Stimulated activated naive CD8-positive, alpha-beta T cell treated with anti-CD3 and anti-CD28 coated beads, Interleukin-15, Interleukin-2, amounts not matched to agents 100 ng/mL and 50 ng/mL, for 24 hours (primary cell): ENCODE data around the gene PTTG1IP2.

Experiments
- H3K27ac Mint-ChIP-seq: one replicate; pipeline ENCODE4 v1.8.0; 2021; ENCODE audit warnings: mild to moderate bottlenecking, mixed read lengths
- H3K27me3 Mint-ChIP-seq: one replicate; pipeline ENCODE4 v1.8.0; 2021; ENCODE audit warnings: mixed read lengths
- H3K36me3 Mint-ChIP-seq: one replicate; pipeline ENCODE4 v1.8.0; 2021; ENCODE audit warnings: low read depth, mixed read lengths
- H3K4me1 Mint-ChIP-seq: one replicate; pipeline ENCODE4 v1.8.0; 2021; ENCODE audit warnings: low read depth, mixed read lengths
- H3K4me3 Mint-ChIP-seq: one replicate; pipeline ENCODE4 v1.8.0; 2021; ENCODE audit warnings: mild to moderate bottlenecking, mixed read lengths
- H3K9me3 Mint-ChIP-seq: one replicate; pipeline ENCODE4 v1.8.0; 2021; ENCODE audit warnings: mixed read lengths

Gene PTTG1IP2

DNA sequence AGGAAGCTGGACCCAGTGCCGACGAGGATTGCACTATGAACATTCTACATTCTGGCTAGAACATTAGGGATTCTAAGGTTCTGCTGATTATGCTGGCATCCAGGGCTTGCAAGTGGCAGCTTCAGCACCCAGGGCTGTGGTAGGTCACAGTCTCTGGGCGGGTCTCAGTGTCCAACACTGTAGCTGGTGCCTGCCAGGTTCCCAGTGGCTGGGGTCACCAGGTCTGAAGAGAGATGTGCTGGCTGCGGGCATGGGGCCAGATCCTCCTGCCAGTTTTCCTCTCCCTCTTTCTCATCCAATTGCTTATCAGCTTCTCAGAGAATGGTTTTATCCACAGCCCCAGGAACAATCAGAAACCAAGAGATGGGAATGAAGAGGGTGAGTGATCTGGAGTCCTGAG, at the start of gene PTTG1IP2:
PTTG1IP2 (plus strand) TSS at position 86 of the 400 bp plus-strand sequence; CDS start at position 234, 148 bp downstream.
- H3K4me3 Mint-ChIP-seq, result no peak within 1 kb of the TSS
- no peaks in the 10 kb centered on the region for H3K4me1 Mint-ChIP-seq
- H3K9me3 Mint-ChIP-seq, result peaks cover 14% of the 10 kb centered on the region
- peaks cover 11% of the 10 kb centered on the region for H3K27me3 Mint-ChIP-seq
- no peak within 1 kb of the TSS for H3K27ac Mint-ChIP-seq
- H3K36me3 Mint-ChIP-seq, result peaks cover 11% of the 10 kb centered on the region

DNA sequence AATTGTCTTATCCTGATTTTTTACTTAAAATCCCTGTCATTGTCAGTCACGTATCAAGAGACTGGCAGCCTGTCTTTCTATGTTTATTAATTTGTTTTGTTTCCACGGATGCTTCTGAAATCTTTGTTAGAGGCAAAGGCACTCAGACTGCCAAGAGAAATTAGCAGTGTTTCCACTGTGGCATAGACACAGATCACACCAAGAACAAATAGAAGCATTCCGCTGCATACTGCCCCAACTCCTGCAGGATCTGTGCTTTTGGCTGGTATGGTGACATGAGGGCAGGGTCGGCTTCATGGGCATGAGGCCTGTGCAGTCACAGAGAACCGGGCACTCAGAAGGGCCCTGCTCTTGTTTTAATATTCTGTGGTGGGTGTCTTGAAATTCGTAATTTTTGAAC, 47.8 kb upstream of the PTTG1IP2 start:
- Mint-ChIP-seq H3K27me3 (no peaks in the 10 kb centered on the region), H3K27ac (no peak overlapping the region), H3K4me1 (peaks cover 18% of the 10 kb centered on the region), H3K4me3 (no peak overlapping the region), H3K36me3 (no peaks in the 10 kb centered on the region), H3K9me3 (no peaks in the 10 kb centered on the region)

- Mint-ChIP-seq H3K4me1 (peaks cover 18% of the 10 kb centered on the region), H3K4me3 (peak overlapping the region; percentile 15), H3K27ac (peak overlapping the region; percentile 60), H3K27me3 (no peaks in the 10 kb centered on the region), H3K9me3 (no peaks in the 10 kb centered on the region), H3K36me3 (no peaks in the 10 kb centered on the region)
Measured at GRCh38 chr7:90424720-90425119, 44.7 kb upstream of the PTTG1IP2 start.

DNA sequence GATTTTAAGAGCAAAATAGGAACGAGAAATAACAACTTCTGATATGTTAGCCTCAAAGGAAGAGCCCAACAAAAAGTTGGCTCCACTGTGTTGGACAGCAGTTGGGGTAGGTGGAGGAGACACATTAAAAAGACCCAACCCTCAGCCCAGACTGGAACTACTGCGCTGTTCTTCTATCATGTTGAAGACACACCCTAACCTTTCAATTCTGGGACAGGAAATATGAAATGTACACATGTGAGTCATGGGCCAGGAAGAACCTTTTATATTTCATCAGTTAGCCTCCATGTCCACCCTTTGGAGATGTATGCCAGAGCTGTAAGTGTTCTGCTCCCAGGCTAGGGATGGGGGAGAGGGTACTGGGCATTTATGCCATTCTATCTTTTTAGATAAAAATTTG, 44.1 kb upstream of the PTTG1IP2 start:
- H3K36me3 Mint-ChIP-seq, result no peaks in the 10 kb centered on the region
- peak overlapping the region; percentile 60 for H3K27ac Mint-ChIP-seq
- H3K4me3 Mint-ChIP-seq, result no peak overlapping the region
- no peaks in the 10 kb centered on the region for H3K9me3 Mint-ChIP-seq
- no peaks in the 10 kb centered on the region for H3K27me3 Mint-ChIP-seq
- H3K4me1 Mint-ChIP-seq, result peaks cover 18% of the 10 kb centered on the region

GRCh38 chr7:90430614-90431460, 38.6 kb upstream of the PTTG1IP2 start:
- no peaks in the 10 kb centered on the region for H3K36me3 Mint-ChIP-seq
- H3K4me3 Mint-ChIP-seq, result no peak overlapping the region
- H3K27me3 Mint-ChIP-seq, result peaks cover 12% of the 10 kb centered on the region
- peaks cover 1% of the 10 kb centered on the region for H3K4me1 Mint-ChIP-seq
- H3K27ac Mint-ChIP-seq, result no peak overlapping the region
- no peaks in the 10 kb centered on the region for H3K9me3 Mint-ChIP-seq

- Mint-ChIP-seq H3K27me3 (peaks cover 25% of the 10 kb centered on the region), H3K4me1 (no peaks in the 10 kb centered on the region), H3K4me3 (no peak overlapping the region), H3K36me3 (no peaks in the 10 kb centered on the region), H3K9me3 (no peaks in the 10 kb centered on the region), H3K27ac (no peak overlapping the region)
Measured at GRCh38 chr7:90432752-90433151, 36.7 kb upstream of the PTTG1IP2 start.

GRCh38 chr7:90433221-90433620, 36.2 kb upstream of the PTTG1IP2 start:
- Mint-ChIP-seq H3K4me1 (no peaks in the 10 kb centered on the region), H3K27ac (no peak overlapping the region), H3K27me3 (peaks cover 27% of the 10 kb centered on the region), H3K4me3 (no peak overlapping the region), H3K9me3 (no peaks in the 10 kb centered on the region), H3K36me3 (no peaks in the 10 kb centered on the region)

GRCh38 chr7:90445633-90446032, 23.8 kb upstream of the PTTG1IP2 start:
- H3K27ac Mint-ChIP-seq, result no peak overlapping the region
- no peaks in the 10 kb centered on the region for H3K9me3 Mint-ChIP-seq
- H3K4me1 Mint-ChIP-seq, result no peaks in the 10 kb centered on the region
- H3K4me3 Mint-ChIP-seq, result no peak overlapping the region
- no peaks in the 10 kb centered on the region for H3K36me3 Mint-ChIP-seq
- peaks cover 13% of the 10 kb centered on the region for H3K27me3 Mint-ChIP-seq

GRCh38 chr7:90446137-90446899, 23.1 kb upstream of the PTTG1IP2 start:
- Mint-ChIP-seq H3K36me3 (no peaks in the 10 kb centered on the region), H3K9me3 (no peaks in the 10 kb centered on the region), H3K4me1 (no peaks in the 10 kb centered on the region), H3K4me3 (no peak overlapping the region), H3K27ac (no peak overlapping the region), H3K27me3 (peaks cover 13% of the 10 kb centered on the region)

- Mint-ChIP-seq H3K27me3 (peaks cover 4% of the 10 kb centered on the region), H3K4me1 (peaks cover 7% of the 10 kb centered on the region), H3K36me3 (no peaks in the 10 kb centered on the region), H3K4me3 (no peak overlapping the region), H3K9me3 (no peaks in the 10 kb centered on the region), H3K27ac (no peak overlapping the region)
Measured at GRCh38 chr7:90453259-90453891, 16.1 kb upstream of the PTTG1IP2 start.

DNA sequence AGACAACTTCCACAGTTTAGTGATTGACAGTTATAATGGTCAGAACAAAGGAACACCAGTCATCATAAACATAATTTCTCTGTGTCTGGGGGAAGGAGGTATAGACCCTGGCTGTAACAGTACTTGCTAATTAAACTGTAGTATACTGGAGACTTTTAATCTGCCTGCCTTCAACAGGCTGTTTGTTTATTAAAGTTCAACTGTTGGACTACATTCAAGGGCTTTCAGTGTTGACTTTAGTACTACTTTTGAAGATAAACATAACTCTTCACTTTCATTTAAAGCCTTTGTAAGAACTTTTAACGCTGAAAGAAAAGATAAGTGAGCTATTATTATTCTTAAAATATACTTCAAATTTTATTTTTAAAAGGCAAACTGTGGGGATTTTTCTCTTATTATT, 15.5 kb upstream of the PTTG1IP2 start:
- peaks cover 7% of the 10 kb centered on the region for H3K4me1 Mint-ChIP-seq

DNA sequence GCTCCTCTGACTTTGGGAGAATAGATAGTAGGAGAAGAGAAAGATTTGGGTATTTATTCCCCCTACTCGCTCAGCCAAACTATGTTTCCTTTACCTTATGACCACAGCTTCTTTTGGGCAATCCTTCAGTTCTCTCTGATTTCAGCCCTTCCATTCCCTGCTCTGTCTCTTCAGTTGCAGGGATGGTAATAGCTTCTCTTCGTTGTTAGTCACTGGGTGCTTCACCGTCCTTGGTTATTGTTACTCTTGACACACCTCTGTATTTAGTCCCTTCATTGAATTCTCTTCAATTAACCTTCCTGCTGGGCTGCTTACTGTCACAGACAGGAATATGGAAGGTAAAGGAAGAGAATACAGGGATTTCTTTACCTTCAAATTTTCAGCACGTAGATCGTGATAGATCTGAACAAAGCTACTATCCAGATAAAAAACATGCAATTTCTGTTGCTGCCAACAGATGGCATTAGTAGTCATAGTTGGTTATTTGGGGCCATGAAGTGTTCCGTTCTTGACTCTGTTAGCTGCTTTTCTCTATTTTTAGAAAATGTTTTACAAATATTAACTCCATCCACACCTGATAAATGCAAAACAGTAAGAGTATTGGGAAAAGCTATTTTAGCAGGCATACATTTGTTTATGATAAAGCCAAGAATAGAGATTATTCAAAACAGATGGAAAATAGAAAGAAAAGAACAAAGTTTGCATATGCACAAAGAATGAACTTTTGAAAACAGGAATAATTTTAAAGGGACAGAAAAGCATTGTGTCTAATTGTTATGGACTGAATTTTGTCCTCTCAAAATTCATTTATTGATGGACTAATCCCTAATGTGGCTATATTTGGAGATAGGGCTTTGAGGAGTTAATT, 14.0 kb upstream of the PTTG1IP2 start:
- H3K36me3 Mint-ChIP-seq, result no peaks in the 10 kb centered on the region
- peaks cover 4% of the 10 kb centered on the region for H3K27me3 Mint-ChIP-seq
- no peaks in the 10 kb centered on the region for H3K9me3 Mint-ChIP-seq
- no peak overlapping the region for H3K4me3 Mint-ChIP-seq
- peak overlapping the region; percentile 56 for H3K27ac Mint-ChIP-seq
- H3K4me1 Mint-ChIP-seq, result peaks cover 7% of the 10 kb centered on the region

More for the DNA sequence above, 15.5 kb upstream of the PTTG1IP2 start:
- H3K36me3 Mint-ChIP-seq, result no peaks in the 10 kb centered on the region
- H3K9me3 Mint-ChIP-seq, result no peaks in the 10 kb centered on the region
- no peak overlapping the region for H3K4me3 Mint-ChIP-seq
- H3K27ac Mint-ChIP-seq, result no peak overlapping the region
- H3K27me3 Mint-ChIP-seq, result peaks cover 4% of the 10 kb centered on the region

DNA sequence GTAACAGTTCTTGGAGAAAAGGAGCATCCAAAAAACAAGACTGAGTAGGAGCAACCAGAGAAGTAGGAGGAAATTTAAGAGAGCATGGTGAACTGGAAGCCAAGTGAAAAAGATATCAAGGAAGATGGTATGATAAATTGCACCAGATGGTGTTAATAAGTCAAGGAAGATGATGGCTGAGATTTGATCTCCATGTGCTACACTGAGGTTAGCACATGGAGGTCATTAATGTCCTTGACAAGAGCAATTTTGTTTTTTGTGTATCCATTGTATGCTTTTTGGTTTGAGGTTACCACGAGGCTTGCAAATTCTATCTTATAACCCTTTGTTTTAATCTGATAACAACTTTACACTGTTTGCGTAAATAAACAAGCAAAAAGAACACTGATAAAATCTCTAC, 11.3 kb upstream of the PTTG1IP2 start:
- peaks cover 4% of the 10 kb centered on the region for H3K27me3 Mint-ChIP-seq
- no peaks in the 10 kb centered on the region for H3K36me3 Mint-ChIP-seq
- H3K9me3 Mint-ChIP-seq, result no peaks in the 10 kb centered on the region
- H3K27ac Mint-ChIP-seq, result no peak overlapping the region
- H3K4me1 Mint-ChIP-seq, result peaks cover 11% of the 10 kb centered on the region
- no peak overlapping the region for H3K4me3 Mint-ChIP-seq

GRCh38 chr7:90459888-90460287, 9.6 kb upstream of the PTTG1IP2 start:
- H3K27me3 Mint-ChIP-seq, result peaks cover 4% of the 10 kb centered on the region
- H3K4me1 Mint-ChIP-seq, result peaks cover 18% of the 10 kb centered on the region
- H3K36me3 Mint-ChIP-seq, result peaks cover 11% of the 10 kb centered on the region
- H3K4me3 Mint-ChIP-seq, result no peak overlapping the region
- H3K27ac Mint-ChIP-seq, result no peak overlapping the region
- H3K9me3 Mint-ChIP-seq, result peaks cover 10% of the 10 kb centered on the region
